Pulmonary artery endothelial cell (primary cell): ENCODE results near the gene AP1S2. TPM values are rescaled to one million over a fixed set of nuclear protein-coding genes. Genes with fewer than 3 reads are reported as not detected.

Experiments
- DNase-seq: peaks from one replicate; pipeline ENCODE4 v3.0.0-alpha.2; 2011; ENCODE audit warnings: low read depth, low spot score
- total RNA-seq: library from RNA; depleted of rRNA; stranded (reverse); fragments of >200 nt; gene quantifications from 2 replicates; pipeline ENCODE4 v1.2.3, GENCODE V29; 2014

Gene AP1S2
- total RNA-seq, 1 donor from 2014 or later = 57.5 TPM

GRCh38 chrX:15812192-15812938 lies 42.2 kb downstream of the AP1S2 start:
- no peak for DNase-seq

- no peak for DNase-seq
Observed at GRCh38 chrX:15808254-15808653, 46.4 kb downstream of the AP1S2 start.

- no peak for DNase-seq
Observed at GRCh38 chrX:15804563-15804962, 50.0 kb downstream of the AP1S2 start.

GRCh38 chrX:15797707-15798106 lies 56.9 kb downstream of the AP1S2 start:
- no peak for DNase-seq

- DNase-seq = no peak
Observed at GRCh38 chrX:15790769-15791290, 63.8 kb downstream of the AP1S2 start.

GRCh38 chrX:15789979-15790768 lies 64.4 kb downstream of the AP1S2 start, which contains the start of gene ZRSR2:
Gene ZRSR2 (plus strand): TSS chrX:15790484. CDS start chrX:15790496, 12 bp downstream.
- peak; percentile 44 for DNase-seq

- no peak for DNase-seq
Observed at GRCh38 chrX:15786915-15787314, 67.7 kb downstream of the AP1S2 start.

- no peak for DNase-seq
Observed at GRCh38 chrX:15785176-15785750, 69.3 kb downstream of the AP1S2 start.

GRCh38 chrX:15781961-15782699 lies 72.5 kb downstream of the AP1S2 start:
- no peak for DNase-seq

Other genes with a start within 250 kb of the AP1S2 start
- gene CLTRN, start 190.0 kb downstream of the AP1S2 start, total RNA-seq = not detected in 2 replicates
- gene CA5B, start 116.5 kb downstream of the AP1S2 start, total RNA-seq = 1.3 and 3.5 TPM in 2 replicates
- gene ZRSR2, start 64.3 kb downstream of the AP1S2 start, total RNA-seq = 2.2 and 2.6 TPM in 2 replicates